T-helper 1 cell treated with Interleukin-12 subunit alpha and Interleukin-12 subunit beta and Interleukin-4 antibody, amounts not matched to agents 30 ng/mL and 1 ng/mL, for 36 hours (primary cell): ENCODE data around the gene TCEAL1. TPM values are rescaled to one million over a fixed set of nuclear protein-coding genes. Genes with fewer than 3 reads are reported as not detected.
"Not testable (repeated sequence)": the region's sequence is repeated elsewhere in the genome, so short reads cannot be mapped to it uniquely, and the experiment has no call there.

Experiments used
- intact Hi-C: fragments of 100-400 bp; cut with micrococcal nuclease; formaldehyde crosslinking; loops from one replicate; pipeline ENCODE4 v1.15.1; 2024
- total RNA-seq: library from RNA; stranded (reverse); gene quantifications from 2 replicates; pipeline ENCODE4 v1.2.3, GENCODE V29; 2022

TCEAL1 gene, protein sequence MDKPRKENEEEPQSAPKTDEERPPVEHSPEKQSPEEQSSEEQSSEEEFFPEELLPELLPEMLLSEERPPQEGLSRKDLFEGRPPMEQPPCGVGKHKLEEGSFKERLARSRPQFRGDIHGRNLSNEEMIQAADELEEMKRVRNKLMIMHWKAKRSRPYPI
- total RNA-seq, result 2.4 and 2.8 TPM in 2 replicates

GRCh38 chrX:103628386-103629317 lies at the start of gene TCEAL1:
Gene TCEAL1 (plus strand): TSS chrX:103628975. CDS start chrX:103629917, 942 bp downstream.
- intact Hi-C loops, result loop anchor here (1.0 to 5.0 kb wide), 3 partner anchors 41 to 95 kb away; partner anchors contain the start of gene TCEAL4

- intact Hi-C loops, result no loop called here
These were observed 44.2 kb upstream of the TCEAL1 start for GRCh38 chrX:103584596-103584995.

GRCh38 chrX:103585411-103586313 lies 43.1 kb upstream of the TCEAL1 start, which contains the start of gene TCEAL4:
Gene TCEAL4 (plus strand): TSS chrX:103585515. CDS start chrX:103586676, 1,161 bp downstream.
- intact Hi-C loops, result loop anchor here (5.0 kb wide), 1 partner anchor 42 kb away; the partner anchor contains the start of gene TCEAL1

DNA sequence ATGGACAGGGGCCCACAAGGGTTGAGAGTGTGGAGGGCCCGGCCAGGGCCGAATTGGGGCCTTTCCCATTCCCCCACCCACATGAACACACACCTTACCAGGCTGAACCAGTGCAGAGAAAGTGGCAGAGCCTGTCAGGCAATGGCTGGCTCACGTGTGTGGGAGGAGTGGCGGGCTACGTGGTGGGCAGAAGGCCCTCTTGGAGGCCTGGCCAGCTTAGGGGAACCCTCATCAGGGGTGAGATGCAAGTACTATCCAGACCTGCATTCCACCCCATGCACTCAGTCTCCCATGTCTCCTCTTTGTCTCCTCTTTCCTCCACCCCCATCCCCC lies 42.5 kb upstream of the TCEAL1 start:
- intact Hi-C loops, result loop anchor here (5.0 kb wide), 1 partner anchor 41 kb away; the partner anchor contains the start of gene TCEAL1

GRCh38 chrX:103586659-103587058 lies 42.1 kb upstream of the TCEAL1 start:
- intact Hi-C loops, result loop anchor here (5.0 kb wide), 1 partner anchor 41 kb away; the partner anchor contains the start of gene TCEAL1

DNA sequence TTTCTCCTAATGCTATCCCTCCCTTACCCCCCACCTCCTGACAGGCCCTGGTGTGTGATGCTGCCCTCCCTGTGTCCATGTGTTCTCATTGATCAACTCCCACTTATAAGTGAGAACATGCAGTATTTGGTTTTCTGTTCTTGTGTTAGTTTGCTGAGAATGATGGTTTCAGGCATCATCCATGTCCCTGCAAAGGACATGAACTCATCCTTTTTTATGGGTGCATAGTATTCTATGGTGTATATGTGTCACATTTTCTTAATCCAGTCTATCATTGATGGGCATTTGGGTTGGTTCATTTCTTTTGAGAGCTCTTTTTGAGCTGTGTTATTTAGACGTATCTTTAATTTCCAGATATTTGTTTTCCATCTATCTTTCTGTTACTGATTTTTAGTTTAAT lies 36.5 kb upstream of the TCEAL1 start:
- intact Hi-C loops, result not testable (repeated sequence)

DNA sequence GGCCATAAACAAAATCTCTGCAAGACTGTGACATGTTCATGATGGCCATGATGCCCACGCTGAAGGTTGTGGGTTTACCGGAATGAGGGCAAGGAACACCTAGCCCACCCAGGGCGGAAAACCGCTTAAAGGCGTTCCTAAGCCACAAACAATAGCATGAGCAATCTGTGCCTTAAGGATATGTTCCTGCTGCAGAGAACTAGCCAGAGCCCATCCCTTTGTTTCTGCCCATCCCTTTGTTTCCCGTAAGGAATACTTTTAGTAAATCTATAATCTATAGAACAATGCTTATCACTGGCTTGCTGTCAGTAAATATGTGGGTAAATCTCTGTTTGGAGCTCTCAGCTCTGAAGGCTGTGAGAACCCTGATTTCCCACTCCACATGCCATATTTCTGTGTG lies 33.6 kb upstream of the TCEAL1 start:
- intact Hi-C loops, result not testable (repeated sequence)

GRCh38 chrX:103607364-103608305 lies 21.1 kb upstream of the TCEAL1 start, which contains the start of gene TCEAL3:
Gene TCEAL3 (plus strand): TSS chrX:103607963. CDS start chrX:103609065, 1,102 bp downstream.
- intact Hi-C loops, result no loop called here

GRCh38 chrX:103608306-103608963 lies 20.3 kb upstream of the TCEAL1 start:
- intact Hi-C loops, result no loop called here

DNA sequence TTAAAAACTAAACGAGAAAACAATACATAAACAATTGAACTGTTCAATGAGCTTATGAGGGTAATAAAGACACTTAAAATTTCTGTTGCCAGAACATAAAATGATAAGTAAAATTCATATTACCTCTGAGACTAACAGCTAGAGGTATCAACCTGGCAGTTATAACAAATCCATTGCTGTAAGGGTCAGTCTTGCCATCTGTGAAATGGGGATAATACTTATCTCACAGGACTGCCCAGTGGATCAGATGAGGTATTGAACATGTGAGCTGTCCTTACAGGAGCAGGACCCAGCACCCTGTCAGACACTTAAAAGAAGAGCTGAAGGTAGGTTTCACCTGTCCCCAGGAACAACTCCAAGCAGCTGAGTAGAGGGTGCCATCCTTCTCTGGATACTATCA lies 18.5 kb upstream of the TCEAL1 start:
- intact Hi-C loops, result no loop called here

DNA sequence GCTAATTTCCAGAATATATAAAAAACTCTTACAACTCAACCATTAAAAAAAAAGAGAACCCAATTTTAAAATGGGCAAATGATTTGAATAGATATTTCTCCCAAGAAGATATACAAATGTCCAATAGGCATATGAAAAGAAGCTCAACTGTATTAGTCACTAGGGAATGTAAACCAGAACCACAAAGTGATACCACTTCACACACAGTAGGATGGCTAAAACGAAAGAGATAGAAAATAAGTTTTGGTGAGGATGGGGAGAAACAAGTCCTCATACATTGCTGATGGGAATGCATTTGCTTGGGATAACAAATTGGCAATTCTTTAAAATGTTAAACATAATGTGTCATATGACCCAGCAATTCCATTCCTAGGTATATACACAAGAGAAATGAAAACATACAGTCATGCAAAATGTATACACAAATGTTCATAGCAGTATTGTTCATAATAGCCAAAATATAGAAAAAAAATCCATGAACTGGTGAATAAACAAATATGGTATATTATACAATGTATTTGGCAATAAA lies 15.3 kb upstream of the TCEAL1 start:
- intact Hi-C loops, result no loop called here

GRCh38 chrX:103614999-103615398 lies 13.8 kb upstream of the TCEAL1 start:
- intact Hi-C loops, result no loop called here

DNA sequence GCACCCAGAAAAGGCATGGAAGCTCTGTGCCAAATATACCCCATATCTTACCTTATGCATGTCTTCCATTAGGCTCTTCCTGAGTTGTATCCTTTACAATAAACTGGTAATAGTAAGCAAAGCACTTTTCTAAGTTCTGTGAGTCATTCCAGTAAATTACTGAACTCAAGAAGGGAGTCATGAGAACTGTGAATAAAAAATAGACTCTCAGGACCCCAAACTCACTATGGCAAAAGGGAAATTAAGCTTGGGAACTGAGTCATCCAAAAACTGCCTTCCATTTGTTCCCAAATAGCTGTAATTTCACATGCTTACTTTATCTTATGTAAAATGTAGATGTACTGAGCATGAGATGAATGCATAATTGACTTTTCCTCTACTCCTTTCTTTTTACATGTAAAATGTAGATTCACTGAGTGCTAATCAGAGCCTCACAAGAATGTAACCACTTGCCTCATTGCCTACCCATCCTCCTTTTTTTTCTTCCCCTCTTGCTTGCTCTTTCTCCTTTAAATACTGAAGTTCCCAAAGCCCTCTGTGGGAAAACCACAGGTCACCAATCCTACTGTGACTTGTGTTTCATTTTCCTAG lies 12.9 kb upstream of the TCEAL1 start:
- intact Hi-C loops, result no loop called here

DNA sequence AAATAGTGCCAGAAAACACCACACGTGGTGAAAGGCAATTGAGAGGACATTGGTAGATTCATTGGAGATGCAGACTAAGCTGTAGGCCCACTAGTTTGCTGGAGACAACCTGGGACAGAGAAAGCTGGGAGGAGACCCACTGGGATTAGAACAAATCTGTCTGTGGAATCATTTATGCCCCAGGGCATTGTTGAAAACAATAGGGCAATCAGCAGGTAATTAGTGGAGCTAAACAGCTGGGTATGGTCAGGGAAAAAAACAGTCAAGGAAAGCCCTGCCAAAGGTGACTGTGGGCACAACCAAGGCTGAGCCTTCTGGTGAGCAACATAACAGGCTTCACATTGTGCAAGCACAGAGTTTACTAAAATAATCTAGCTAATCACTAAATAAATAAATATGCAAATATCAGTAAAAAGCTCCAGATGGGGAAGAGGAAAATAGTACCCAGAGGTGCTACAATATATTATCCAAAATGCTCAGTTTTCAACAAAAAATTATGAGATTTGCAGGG lies 12.0 kb upstream of the TCEAL1 start:
- intact Hi-C loops, result no loop called here

GRCh38 chrX:103624111-103624510 lies 4.7 kb upstream of the TCEAL1 start:
- intact Hi-C loops, result no loop called here

DNA sequence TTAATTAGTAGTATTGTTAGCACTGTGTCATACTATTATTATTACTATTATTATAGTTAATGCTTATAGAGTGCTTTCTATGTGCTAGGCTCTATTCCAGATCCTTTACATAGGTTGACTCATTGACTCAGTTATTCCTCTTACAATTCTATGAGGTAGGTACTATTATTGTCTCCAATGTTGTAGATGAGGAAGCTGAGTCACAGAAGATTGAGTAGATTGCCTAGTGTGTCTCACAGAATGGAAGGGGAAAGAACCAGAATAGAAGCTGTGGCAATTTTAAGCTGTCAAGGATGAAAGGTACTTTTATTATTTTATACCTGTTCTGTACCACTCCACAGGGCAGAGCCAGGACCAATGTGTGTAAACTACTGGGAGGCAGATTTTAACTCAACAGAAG lies 1.9 kb upstream of the TCEAL1 start:
- intact Hi-C loops, result loop anchor here (5.0 kb wide), 1 partner anchor 40 kb away; the partner anchor contains the start of gene TCEAL4

GRCh38 chrX:103629318-103630170 lies 769 bp downstream of the TCEAL1 start:
- intact Hi-C loops, result loop anchor here (1.0 to 5.0 kb wide), 2 partner anchors 42 to 56 kb away; partner anchors contain the start of gene TCEAL4

DNA sequence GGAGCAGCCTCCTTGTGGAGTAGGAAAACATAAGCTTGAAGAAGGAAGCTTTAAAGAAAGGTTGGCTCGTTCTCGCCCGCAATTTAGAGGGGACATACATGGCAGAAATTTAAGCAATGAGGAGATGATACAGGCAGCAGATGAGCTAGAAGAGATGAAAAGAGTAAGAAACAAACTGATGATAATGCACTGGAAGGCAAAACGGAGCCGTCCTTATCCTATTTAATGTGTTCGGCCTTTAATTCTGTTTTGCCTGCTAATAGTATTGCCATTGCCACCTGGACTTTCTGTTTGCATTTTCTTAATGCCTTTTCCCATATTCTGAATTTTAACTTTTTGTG lies 1.4 kb downstream of the TCEAL1 start:
- intact Hi-C loops, result no loop called here
